Lower leg skin (tissue), 3 donors: Measurements from ENCODE around the gene NCKAP5L.
"Not testable (repeated sequence)": the region's sequence is repeated elsewhere in the genome, so short reads cannot be mapped to it uniquely, and the experiment has no call there.

ENCODE experiments used
- POLR2A ChIP-seq, 2 donors: fragments of 450-650 bp; IDR thresholded peaks; one replicate each; pipeline ENCODE4 v1.6.1; 2016 to 2017; ENCODE audit warnings: antibody characterized with exemption in 2 of 2, mild to moderate bottlenecking in 1 of 2, moderate library complexity in 1 of 2
- TF ChIP-seq, protein P1 (sequence below), 3 donors: fragments of 450-650 bp; IDR thresholded peaks; one replicate each; pipeline ENCODE4 v1.5.1; 2016; ENCODE audit warnings: antibody characterized with exemption in 3 of 3, mild to moderate bottlenecking in 3 of 3, moderate library complexity in 2 of 3

GRCh38 chr12:49871811-49872251, 43.6 kb upstream of the NCKAP5L start:
- TF ChIP-seq, protein P1, sequence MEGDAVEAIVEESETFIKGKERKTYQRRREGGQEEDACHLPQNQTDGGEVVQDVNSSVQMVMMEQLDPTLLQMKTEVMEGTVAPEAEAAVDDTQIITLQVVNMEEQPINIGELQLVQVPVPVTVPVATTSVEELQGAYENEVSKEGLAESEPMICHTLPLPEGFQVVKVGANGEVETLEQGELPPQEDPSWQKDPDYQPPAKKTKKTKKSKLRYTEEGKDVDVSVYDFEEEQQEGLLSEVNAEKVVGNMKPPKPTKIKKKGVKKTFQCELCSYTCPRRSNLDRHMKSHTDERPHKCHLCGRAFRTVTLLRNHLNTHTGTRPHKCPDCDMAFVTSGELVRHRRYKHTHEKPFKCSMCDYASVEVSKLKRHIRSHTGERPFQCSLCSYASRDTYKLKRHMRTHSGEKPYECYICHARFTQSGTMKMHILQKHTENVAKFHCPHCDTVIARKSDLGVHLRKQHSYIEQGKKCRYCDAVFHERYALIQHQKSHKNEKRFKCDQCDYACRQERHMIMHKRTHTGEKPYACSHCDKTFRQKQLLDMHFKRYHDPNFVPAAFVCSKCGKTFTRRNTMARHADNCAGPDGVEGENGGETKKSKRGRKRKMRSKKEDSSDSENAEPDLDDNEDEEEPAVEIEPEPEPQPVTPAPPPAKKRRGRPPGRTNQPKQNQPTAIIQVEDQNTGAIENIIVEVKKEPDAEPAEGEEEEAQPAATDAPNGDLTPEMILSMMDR (IDR thresholded peaks at IDR 0.05) = not testable (repeated sequence)
- TF ChIP-seq POLR2A (IDR thresholded peaks at IDR 0.05) = not testable (repeated sequence)
